Stimulated activated CD4-positive, alpha-beta T cell treated with anti-CD3 and anti-CD28 coated beads, Interleukin-15, amount 100 ng/mL, for 24 hours (primary cell): ENCODE results near the gene HLA-DOA.

Source experiments
- DNase-seq: peaks from one replicate; pipeline ENCODE4 v3.0.0-alpha.2; 2020

Gene HLA-DOA

GRCh38 chr6:33008944-33009861 lies at the start of gene HLA-DOA:
Gene HLA-DOA, minus strand, starts transcription at chr6:33009591.
- peak; percentile 43 for DNase-seq

- no peak for DNase-seq
Measured at GRCh38 chr6:33057222-33058150, 48.1 kb upstream of the HLA-DOA start.

- no peak for DNase-seq
Measured at GRCh38 chr6:33053230-33053629, 43.8 kb upstream of the HLA-DOA start.

GRCh38 chr6:33052627-33053026 lies 43.2 kb upstream of the HLA-DOA start:
- no peak for DNase-seq

GRCh38 chr6:33050014-33050810 lies 40.8 kb upstream of the HLA-DOA start:
- DNase-seq, result no peak

GRCh38 chr6:33049323-33050013 lies 40.1 kb upstream of the HLA-DOA start:
- DNase-seq, result no peak

- DNase-seq, result no peak
Measured at GRCh38 chr6:33040157-33040556, 30.8 kb upstream of the HLA-DOA start.

- no peak for DNase-seq
Measured at GRCh38 chr6:33036535-33036934, 27.1 kb upstream of the HLA-DOA start.

GRCh38 chr6:33034554-33034953 lies 25.2 kb upstream of the HLA-DOA start:
- DNase-seq, result no peak

- DNase-seq, result no peak
Measured at GRCh38 chr6:33030245-33030644, 20.9 kb upstream of the HLA-DOA start.

GRCh38 chr6:33029328-33030184 lies 20.2 kb upstream of the HLA-DOA start:
- peak; percentile 10 for DNase-seq

GRCh38 chr6:33028220-33028849 lies 18.9 kb upstream of the HLA-DOA start:
- no peak for DNase-seq

GRCh38 chr6:33024521-33024920 lies 15.1 kb upstream of the HLA-DOA start:
- no peak for DNase-seq

- DNase-seq, result no peak
Measured at GRCh38 chr6:33023536-33023935, 14.1 kb upstream of the HLA-DOA start.

- no peak for DNase-seq
Measured at GRCh38 chr6:33021917-33022316, 12.5 kb upstream of the HLA-DOA start.

- DNase-seq, result no peak
Measured at GRCh38 chr6:33019372-33019771, 10.0 kb upstream of the HLA-DOA start.

GRCh38 chr6:33018904-33019303 lies 9.5 kb upstream of the HLA-DOA start:
- DNase-seq, result peak; percentile 44

- DNase-seq, result no peak
Measured at GRCh38 chr6:33018418-33018817, 9.0 kb upstream of the HLA-DOA start.

- no peak for DNase-seq
Measured at GRCh38 chr6:33017694-33018353, 8.4 kb upstream of the HLA-DOA start.

- DNase-seq, result no peak
Measured at GRCh38 chr6:33017018-33017417, 7.6 kb upstream of the HLA-DOA start.
